Astrocyte (in vitro differentiated cells and primary cell): ENCODE results near the gene ATP1A3. TPM values are rescaled to one million over a fixed set of nuclear protein-coding genes. Genes with fewer than 3 reads are reported as not detected.

Experiments used
- DNase-seq: peaks from one replicate; pipeline ENCODE4 v3.0.0-alpha.2; 2010; ENCODE audit warnings: low read depth
- FAIRE-seq: peaks from 2 replicates; lab custom pipeline; 2011; peaks lifted over from hg19 to GRCh38; lab: Jason Lieb, UNC
- H2AFZ ChIP-seq: 2 replicates; pipeline ENCODE4 v1.6.0; 2012; ENCODE audit warnings: low read depth, low read length, inconsistent platforms
- H3K27ac ChIP-seq: 2 replicates; pipeline ENCODE4 v1.5.1; 2011; ENCODE audit warnings: low read depth, low read length, inconsistent platforms
- H3K27me3 ChIP-seq: 2 replicates; pipeline ENCODE4 v1.6.0; 2011; ENCODE audit warnings: low read length, inconsistent platforms; ENCODE audit not compliant: insufficient read depth
- H3K36me3 ChIP-seq: 2 replicates; pipeline ENCODE4 v1.5.1; 2011; ENCODE audit warnings: low read length, inconsistent platforms; ENCODE audit not compliant: insufficient read depth
- H3K4me1 ChIP-seq: 2 replicates; pipeline ENCODE4 v1.5.1; 2011; ENCODE audit warnings: low read length, inconsistent platforms; ENCODE audit not compliant: insufficient read depth
- H3K4me2 ChIP-seq: 2 replicates; pipeline ENCODE4 v1.6.0; 2012; ENCODE audit warnings: low read length, inconsistent platforms
- H3K4me3 ChIP-seq: 2 replicates; pipeline ENCODE4 v1.5.1; 2011; ENCODE audit warnings: low read depth, mild to moderate bottlenecking, low read length, inconsistent platforms; ENCODE audit not compliant: insufficient read depth
- H3K79me2 ChIP-seq: 2 replicates; pipeline ENCODE4 v1.6.0; 2012; ENCODE audit warnings: mild to moderate bottlenecking, low read length, inconsistent platforms; ENCODE audit not compliant: insufficient read depth
- H3K9ac ChIP-seq: 2 replicates; pipeline ENCODE4 v1.6.0; 2012; ENCODE audit warnings: mild to moderate bottlenecking, low read length, inconsistent platforms
- H3K9me3 ChIP-seq: 2 replicates; pipeline ENCODE4 v1.5.1; 2012; ENCODE audit warnings: low read depth, mild to moderate bottlenecking, low read length, inconsistent platforms; ENCODE audit not compliant: insufficient read depth
- H4K20me1 ChIP-seq: 2 replicates; pipeline ENCODE4 v1.6.0; 2012; ENCODE audit warnings: low read length, inconsistent platforms; ENCODE audit not compliant: insufficient read depth
- H3K27ac Mint-ChIP-seq: one replicate; pipeline ENCODE4 v1.8.0; 2021; ENCODE audit warnings: mild to moderate bottlenecking, mixed read lengths; ENCODE audit not compliant: unreplicated experiment
- H3K27me3 Mint-ChIP-seq: one replicate; pipeline ENCODE4 v1.8.0; 2021; ENCODE audit warnings: low read depth, mixed read lengths; ENCODE audit not compliant: unreplicated experiment
- H3K36me3 Mint-ChIP-seq: one replicate; pipeline ENCODE4 v1.8.0; 2021; ENCODE audit warnings: low read depth, mixed read lengths; ENCODE audit not compliant: unreplicated experiment
- H3K4me1 Mint-ChIP-seq: one replicate; pipeline ENCODE4 v1.8.0; 2021; ENCODE audit warnings: low read depth, mixed read lengths; ENCODE audit not compliant: unreplicated experiment
- H3K4me3 Mint-ChIP-seq: one replicate; pipeline ENCODE4 v1.8.0; 2021; ENCODE audit warnings: mild to moderate bottlenecking, moderate library complexity, mixed read lengths; ENCODE audit not compliant: unreplicated experiment
- H3K9me3 Mint-ChIP-seq: one replicate; pipeline ENCODE4 v1.8.0; 2021; ENCODE audit warnings: mild to moderate bottlenecking, mixed read lengths; ENCODE audit not compliant: unreplicated experiment
- CTCF ChIP-seq: IDR thresholded peaks from 2 replicates; pipeline ENCODE4 v1.5.1; 2011; ENCODE audit warnings: low read depth, mild to moderate bottlenecking, inconsistent platforms, low read length, moderate library complexity; ENCODE audit not compliant: insufficient read depth
- EZH2 ChIP-seq: IDR thresholded peaks from 2 replicates; pipeline ENCODE4 v1.6.1; 2012; ENCODE audit warnings: mild to moderate bottlenecking, low read length, inconsistent platforms; ENCODE audit not compliant: insufficient read depth
- total RNA-seq: library from RNA; stranded (reverse); gene quantifications from 2 replicates; pipeline ENCODE4 v1.2.1, GENCODE V29; 2021

ATP1A3 gene
- total RNA-seq, 1 donor from 2014 or later: 3.4 TPM

DNA sequence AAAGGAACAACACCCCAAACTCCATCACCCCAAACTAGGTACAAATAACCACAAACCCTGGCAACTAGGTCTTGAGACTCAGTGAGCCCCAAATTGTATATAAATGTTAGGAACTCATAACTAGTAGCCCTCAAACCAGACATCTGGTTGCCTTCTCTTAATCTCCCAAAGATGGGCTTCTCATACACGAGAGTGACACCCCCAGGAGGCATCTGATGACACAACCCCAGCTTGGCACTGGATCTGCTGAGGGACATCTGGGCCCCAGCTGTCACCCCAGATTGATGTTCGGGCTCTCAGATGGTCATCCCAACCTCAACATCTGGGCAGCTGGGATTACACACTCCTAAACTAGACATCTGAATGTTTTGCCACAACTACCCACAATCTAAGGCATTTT lies 49.7 kb downstream of the ATP1A3 start:
- Histone ChIP-seq H3K9me3 (no peaks in the 10 kb centered on the region), H2AFZ (no peak overlapping the region), H3K79me2 (no peaks in the 10 kb centered on the region), H3K36me3 (no peaks in the 10 kb centered on the region), H3K4me1 (peaks cover 3% of the 10 kb centered on the region), H3K4me2 (no peak overlapping the region), H3K27ac (no peak overlapping the region), H3K9ac (no peak overlapping the region), H3K4me3 (no peak overlapping the region), H4K20me1 (no peaks in the 10 kb centered on the region), H3K27me3 (no peaks in the 10 kb centered on the region)
- DNase-seq (no peak), FAIRE-seq (no peak)
- H3K27me3 Mint-ChIP-seq: peaks cover 27% of the 10 kb centered on the region
- TF ChIP-seq CTCF (no peak), EZH2 (no peak)
- H3K9me3 Mint-ChIP-seq: peaks cover 5% of the 10 kb centered on the region
- H3K36me3 Mint-ChIP-seq: peaks cover 12% of the 10 kb centered on the region
- H3K4me1 Mint-ChIP-seq: no peaks in the 10 kb centered on the region
- no peak overlapping the region for H3K27ac Mint-ChIP-seq
- no peak overlapping the region for H3K4me3 Mint-ChIP-seq

DNA sequence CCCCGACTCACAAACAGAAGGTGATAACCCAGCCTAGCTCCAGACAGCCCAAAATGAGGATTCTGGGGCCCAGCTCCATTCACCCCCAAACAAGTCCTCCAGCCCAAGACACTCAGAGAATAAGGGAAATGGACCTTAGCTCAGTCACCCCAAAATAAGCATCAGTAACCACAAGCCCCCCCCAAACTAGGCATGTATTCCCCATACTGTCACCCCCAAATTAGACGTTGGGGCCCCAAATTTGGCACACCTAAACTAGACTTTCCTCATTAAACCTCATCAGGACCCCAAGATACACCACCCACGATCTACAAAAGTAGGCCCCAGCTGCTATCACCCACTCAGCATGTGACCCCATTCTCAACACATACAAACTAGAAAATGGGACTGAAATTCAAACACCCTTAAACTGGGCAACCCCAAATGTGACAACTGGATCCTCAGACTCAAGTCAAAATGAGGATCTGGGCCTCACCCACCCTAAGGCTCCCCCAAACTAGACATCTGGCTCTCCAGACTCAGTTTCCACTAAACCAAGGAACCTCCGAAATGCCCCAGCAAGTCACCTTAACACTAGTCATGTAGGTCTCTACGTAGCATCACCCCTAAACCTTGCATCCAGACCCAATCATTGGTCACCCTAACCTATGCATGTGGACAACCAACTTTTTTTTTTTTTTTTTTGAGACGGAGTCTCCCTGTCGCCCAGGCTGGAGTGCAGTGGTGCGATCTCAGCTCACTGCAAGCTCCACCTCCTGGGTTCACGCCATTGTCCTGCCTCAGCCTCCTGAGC lies 52.4 kb downstream of the ATP1A3 start:
- H3K27me3 Mint-ChIP-seq: peaks cover 28% of the 10 kb centered on the region
- FAIRE-seq (no peak), DNase-seq (no peak)
- H3K4me3 ChIP-seq: no peak overlapping the region
- H3K36me3 Mint-ChIP-seq: peaks cover 8% of the 10 kb centered on the region
- H3K27me3 ChIP-seq: peaks cover 6% of the 10 kb centered on the region
- peaks cover under 1% of the 10 kb centered on the region for H4K20me1 ChIP-seq
- peak overlapping the region; percentile 79 for H3K4me3 Mint-ChIP-seq
- H3K9me3 Mint-ChIP-seq: peaks cover 5% of the 10 kb centered on the region
- peaks cover 6% of the 10 kb centered on the region for H3K4me1 ChIP-seq
- no peaks in the 10 kb centered on the region for H3K36me3 ChIP-seq
- no peak overlapping the region for H2AFZ ChIP-seq
- no peak for TF ChIP-seq EZH2
- no peak for TF ChIP-seq CTCF
- peak overlapping the region; percentile 95 for H3K4me2 ChIP-seq
- peak overlapping the region; percentile 62 for H3K27ac Mint-ChIP-seq
- H3K79me2 ChIP-seq: no peaks in the 10 kb centered on the region
- no peak overlapping the region for H3K27ac ChIP-seq
- peaks cover 6% of the 10 kb centered on the region for H3K4me1 Mint-ChIP-seq
- no peak overlapping the region for H3K9ac ChIP-seq
- H3K9me3 ChIP-seq: no peaks in the 10 kb centered on the region
